ENCODE measurements around the gene GZMM.

The GZMM gene

DNA sequence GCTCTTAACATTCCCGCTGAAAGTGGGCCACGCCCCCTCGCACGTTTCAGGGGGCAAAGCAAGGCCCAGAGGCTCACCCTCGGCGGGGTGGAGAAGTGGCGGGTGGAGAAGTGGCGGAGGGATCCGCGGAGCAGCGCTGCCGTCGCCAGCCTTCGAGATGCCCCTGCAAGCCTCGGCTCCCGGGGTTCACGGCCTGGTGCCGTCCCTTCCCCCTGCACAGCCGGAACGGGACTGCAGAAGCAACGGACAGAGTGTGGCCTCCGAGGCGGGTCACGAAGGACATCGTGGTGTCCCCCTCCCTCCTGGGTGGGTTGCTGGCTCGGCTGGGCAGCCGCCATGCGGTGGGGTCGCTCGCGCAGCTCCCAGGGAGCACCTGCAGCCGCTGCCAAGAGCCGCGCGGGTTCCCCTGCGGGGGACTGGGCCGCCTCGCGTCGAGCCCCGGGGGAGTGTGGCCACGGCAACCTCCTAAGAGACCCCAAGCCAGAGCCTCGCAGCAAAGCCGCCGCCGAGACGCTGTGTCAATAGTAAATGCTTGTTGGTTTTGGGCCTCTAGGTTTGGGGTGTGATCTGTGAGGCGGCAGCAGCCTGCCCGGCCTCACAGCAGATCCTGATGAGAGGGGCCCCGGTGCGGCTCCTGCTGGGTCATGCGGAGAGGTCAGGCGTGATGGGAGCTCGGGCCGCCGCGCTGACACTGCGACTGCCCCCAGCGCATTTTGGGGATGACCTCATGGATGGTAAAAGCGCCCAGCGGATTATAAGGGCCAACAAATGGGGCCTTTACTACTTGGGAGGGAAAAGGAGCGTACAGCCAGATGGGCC is 31.1 kb upstream of the GZMM start:
- no peak for DNase-seq

DNA sequence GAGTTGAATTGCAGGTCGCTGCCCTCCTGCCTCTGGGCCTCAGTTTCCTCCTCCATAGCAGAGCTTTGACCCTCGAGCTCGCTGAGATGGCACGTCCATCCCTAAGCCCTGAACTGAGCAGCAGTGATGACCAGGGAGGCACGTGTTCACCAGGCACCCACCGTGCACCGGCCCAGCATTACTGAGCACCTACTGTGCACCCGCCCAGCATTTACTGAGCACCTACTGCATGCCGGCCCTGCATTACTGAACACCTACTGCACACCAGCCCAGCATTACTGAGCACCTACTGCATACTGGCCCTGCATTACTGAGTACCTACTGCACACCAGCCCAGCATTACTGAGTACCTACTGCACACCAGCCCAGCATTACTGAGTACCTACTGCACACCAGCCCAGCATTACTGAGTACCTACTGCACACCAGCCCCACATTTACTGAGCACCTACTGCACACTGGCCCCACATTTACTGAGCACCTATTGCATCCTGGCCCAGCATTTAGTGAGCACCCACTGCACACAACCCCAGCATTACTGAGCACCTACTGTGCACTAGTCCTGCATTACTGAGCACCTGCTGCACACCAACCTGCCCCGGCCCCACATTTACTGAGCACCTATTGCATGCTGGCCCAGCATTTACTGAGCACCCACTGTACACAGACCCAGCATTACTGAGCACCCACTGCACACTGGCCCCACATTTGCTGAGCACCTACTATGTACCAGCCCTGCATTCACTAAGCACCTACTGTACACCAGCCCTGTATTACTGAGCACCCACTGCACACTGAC is 30.3 kb upstream of the GZMM start:
- no peak for DNase-seq

- no peak for DNase-seq
These were observed 29.6 kb upstream of the GZMM start for GRCh38 chr19:514166-514663.

GRCh38 chr19:517721-518597 is 25.9 kb upstream of the GZMM start:
- no peak for DNase-seq

DNA sequence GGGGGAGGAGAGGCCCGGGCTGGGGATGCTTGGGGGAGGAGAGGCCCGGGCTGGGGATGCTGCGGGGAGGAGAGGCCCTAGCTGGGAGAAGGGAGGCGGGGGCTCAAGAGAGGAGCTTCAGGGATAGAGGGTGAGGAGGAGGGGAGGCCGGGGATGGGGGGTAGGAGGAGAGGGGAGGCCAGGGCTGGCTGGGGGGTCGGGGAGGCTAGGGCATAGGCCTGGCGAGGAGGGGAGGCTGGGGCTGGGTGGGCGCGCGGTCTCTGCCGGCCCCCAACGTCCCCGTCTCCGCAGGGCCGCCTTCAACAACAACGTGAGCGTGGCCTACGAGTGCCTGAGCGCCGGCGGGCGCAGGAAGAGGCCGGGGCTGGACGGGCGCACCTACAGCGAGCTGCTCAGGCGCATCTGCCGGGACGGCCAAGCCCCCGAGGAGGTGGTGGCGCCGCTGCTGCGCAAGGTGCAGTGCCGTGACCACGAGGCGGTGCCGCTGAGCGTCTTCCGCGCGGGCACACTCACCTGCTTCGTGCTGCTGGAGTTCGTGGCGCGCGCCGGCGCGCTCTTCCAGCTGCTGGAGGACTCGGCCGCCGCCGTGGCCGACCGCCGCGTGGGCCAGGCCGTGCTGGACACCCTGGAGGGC is 25.1 kb upstream of the GZMM start:
- DNase-seq: no peak

DNA sequence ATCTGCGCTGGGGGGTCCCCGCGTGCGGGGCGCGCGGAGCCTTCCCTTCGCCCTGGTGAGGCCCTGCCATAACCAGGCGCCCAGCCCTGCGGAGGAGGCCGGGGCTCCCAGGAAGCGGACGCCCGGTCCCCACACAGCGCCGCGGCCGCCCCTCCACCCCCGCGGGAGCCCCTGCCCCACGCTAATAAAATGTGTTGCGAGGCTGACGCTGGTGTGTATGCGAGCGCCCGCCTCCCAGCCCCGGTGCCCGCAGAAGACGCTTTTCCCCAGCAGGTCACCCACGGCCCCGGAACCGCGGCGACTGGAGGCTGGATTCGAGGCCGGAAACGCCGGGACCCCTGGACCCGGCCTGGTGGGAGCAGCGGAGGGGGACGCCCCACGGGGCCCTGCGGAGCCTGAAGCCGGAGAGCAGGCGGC is 24.4 kb upstream of the GZMM start:
- no peak for DNase-seq

- no peak for DNase-seq
These were observed 21.1 kb upstream of the GZMM start for GRCh38 chr19:522726-523125.

- no peak for DNase-seq
These were observed 19.7 kb upstream of the GZMM start for GRCh38 chr19:524062-524674.

- no peak for DNase-seq
These were observed 18.8 kb upstream of the GZMM start for GRCh38 chr19:525029-525428.

- no peak for DNase-seq
These were observed 17.9 kb upstream of the GZMM start for GRCh38 chr19:525857-526419.

- no peak for DNase-seq
These were observed 13.5 kb upstream of the GZMM start for GRCh38 chr19:530134-531008.

GRCh38 chr19:531009-531752 is 12.7 kb upstream of the GZMM start:
- peak; percentile 74 for DNase-seq

DNA sequence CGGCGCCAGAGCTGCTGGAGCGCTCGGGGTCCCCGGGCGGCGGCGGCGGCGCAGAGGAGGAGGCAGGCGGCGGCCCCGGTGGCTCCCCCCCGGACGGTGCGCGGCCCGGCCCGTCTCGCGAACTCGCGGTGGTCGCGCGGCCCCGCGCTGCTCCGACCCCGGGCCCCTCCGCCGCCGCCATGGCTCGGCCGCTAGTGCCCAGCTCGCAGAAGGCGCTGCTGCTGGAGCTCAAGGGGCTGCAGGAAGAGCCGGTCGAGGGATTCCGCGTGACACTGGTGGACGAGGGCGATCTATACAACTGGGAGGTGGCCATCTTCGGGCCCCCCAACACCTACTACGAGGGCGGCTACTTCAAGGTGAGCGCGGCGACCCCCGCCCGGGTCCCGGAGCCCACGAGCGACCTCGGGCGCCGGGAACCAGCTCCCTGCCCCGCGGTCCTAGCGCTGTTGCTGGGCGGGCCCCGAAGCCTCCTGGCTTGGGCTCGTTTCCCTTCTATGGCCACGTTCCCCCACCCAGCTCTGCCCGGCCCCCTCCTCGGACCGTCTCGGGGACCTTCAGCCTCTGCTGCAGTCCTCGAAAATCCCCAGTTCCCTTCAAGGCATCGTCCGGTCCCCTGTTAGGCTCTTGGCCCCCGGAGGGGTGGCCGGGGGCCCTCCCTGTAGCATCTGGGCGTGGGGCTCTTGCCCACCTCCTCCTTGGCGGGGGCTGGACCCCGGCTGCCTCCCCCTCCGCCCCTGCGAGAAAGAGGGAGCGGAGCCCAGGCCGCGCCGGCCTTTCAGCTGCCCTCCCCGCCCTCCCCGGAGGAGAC is 11.9 kb upstream of the GZMM start, which contains the start of gene CDC34:
Gene CDC34 (plus strand): TSS at position 8 of the 808 bp plus-strand sequence. CDS start 172 bp downstream, at position 180.
- DNase-seq: no peak

DNA sequence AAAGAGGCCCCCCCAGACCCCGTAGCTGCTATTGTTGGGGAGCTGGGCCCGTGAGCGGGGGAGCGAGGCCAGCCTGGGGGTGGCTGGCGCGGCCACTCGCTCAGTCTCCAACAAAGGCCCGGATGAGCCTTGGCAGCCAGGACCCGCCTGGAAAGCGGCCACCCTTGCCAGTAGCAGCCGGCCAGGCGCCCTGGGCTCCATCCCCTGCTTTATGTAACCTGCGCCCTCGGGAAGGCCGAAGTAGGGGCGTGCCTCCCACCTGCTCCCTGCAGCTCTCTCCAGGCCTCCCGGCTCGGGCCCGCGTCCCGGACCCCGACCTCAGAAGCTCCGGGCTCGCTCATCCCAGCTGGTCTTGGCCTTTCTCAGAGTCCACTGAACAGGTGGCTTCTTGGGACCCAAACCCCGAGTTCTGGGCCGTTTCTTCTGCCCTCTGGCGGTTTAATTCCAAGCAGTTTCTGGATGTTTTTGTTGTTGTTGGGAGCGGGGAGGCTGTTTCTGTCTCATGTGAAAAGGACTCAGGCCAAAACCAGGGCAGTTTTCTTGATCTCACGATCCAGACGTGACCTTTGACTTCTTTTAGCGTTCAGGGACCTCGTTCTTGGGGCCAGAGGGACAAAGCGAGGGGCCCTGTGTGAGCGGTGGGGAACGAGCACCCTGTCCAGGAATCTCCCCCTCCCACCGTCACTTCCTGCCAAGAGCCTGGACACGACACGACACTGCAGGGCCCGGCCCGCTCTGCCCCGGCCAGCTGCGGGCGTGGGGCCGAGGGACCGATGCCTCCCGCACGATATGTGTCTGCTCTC is 11.1 kb upstream of the GZMM start:
- no peak for DNase-seq

- DNase-seq: no peak
These were observed 10.3 kb upstream of the GZMM start for GRCh38 chr19:533364-534058.

DNA sequence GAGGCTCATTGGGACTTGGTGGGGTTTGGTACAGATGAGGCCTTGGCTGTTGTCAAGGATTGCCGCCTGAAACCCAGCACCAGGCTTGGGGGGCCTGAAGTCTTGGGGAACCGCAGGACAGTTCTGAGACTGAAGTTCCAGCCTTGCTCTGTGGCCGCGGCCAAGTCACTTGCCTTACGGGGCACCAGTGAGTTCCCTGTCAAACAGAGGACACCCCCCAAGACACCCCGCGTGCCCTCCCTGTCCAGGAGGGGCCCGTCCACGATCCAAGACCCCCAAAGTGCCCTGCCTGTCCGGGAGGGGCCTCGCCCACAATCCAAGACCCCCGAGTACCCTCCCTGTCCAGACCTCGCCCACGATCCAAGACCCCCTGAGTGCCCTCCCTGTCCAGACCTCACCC is 9.8 kb upstream of the GZMM start:
- no peak for DNase-seq

All from NCI-H2227 treated with DMSO at 0.1 percent for 48 hours (cell line).